Epithelial cell of proximal tubule (primary cell): ENCODE measurements around the gene MXD3. TPM values are rescaled to one million over a fixed set of nuclear protein-coding genes. Genes with fewer than 3 reads are reported as not detected.

ENCODE experiments used
- DNase-seq: peaks from one replicate; pipeline ENCODE4 v3.0.0-alpha.2; 2011; ENCODE audit warnings: low read depth
- H3K4me3 ChIP-seq: 2 replicates; pipeline ENCODE4 v1.5.1; 2011; ENCODE audit warnings: low read depth, mild to moderate bottlenecking, low read length
- CTCF ChIP-seq: conservative IDR thresholded peaks from 2 replicates; pipeline ENCODE4 v1.5.1; 2012; ENCODE audit warnings: low read depth, mild to moderate bottlenecking, low read length
- total RNA-seq: library from RNA; depleted of rRNA; stranded (reverse); fragments of >200 nt; gene quantifications from 2 replicates; pipeline ENCODE4 v1.2.3, GENCODE V29; 2015

Gene MXD3
- total RNA-seq, 1 donor from 2014 or later: 41.9 TPM

DNA sequence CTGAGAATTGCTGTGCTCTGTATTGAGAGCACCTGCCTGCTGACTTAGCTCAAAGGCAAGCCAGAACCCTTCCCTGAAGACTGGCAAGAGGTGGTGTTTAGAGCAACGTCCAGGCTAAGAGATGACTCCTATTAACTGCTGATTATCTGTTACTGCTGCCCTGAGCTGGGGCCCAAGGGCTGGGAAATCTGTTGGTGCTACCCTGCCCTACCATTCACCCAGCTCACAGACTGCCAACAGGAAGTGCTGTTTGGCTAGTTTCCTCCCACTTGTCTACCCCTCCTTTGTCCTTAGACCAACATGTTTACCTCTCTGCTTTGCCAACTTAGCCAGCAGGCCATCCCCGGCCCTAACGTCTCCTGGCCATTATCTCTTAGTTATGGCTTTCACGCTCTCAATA, 15.1 kb downstream of the MXD3 start:
- no peak for TF ChIP-seq CTCF
- no peak overlapping the region for H3K4me3 ChIP-seq
- no peak for DNase-seq

GRCh38 chr5:177295924-177296323, 15.8 kb downstream of the MXD3 start:
- H3K4me3 ChIP-seq: no peak overlapping the region
- no peak for TF ChIP-seq CTCF
- no peak for DNase-seq

- no peak for TF ChIP-seq CTCF
- H3K4me3 ChIP-seq: no peak overlapping the region
- no peak for DNase-seq
These were observed 17.1 kb downstream of the MXD3 start for GRCh38 chr5:177294632-177295031.

DNA sequence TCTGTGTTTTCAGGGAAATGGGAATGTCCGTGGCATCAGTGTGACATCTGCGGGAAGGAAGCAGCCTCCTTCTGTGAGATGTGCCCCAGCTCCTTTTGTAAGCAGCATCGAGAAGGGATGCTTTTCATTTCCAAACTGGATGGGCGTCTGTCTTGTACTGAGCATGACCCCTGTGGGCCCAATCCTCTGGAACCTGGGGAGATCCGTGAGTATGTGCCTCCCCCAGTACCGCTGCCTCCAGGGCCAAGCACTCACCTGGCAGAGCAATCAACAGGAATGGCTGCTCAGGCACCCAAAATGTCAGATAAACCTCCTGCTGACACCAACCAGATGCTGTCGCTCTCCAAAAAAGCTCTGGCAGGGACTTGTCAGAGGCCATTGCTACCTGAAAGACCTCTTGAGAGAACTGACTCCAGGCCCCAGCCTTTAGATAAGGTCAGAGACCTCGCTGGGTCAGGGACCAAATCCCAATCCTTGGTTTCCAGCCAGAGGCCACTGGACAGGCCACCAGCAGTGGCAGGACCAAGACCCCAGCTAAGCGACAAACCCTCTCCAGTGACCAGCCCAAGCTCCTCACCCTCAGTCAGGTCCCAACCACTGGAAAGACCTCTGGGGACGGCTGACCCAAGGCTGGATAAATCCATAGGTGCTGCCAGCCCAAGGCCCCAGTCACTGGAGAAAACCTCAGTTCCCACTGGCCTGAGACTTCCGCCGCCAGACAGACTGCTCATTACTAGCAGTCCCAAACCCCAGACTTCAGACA, 17.7 kb downstream of the MXD3 start:
- H3K4me3 ChIP-seq: no peak overlapping the region
- TF ChIP-seq CTCF: no peak
- DNase-seq: no peak

- no peak for TF ChIP-seq CTCF
- DNase-seq: no peak
- H3K4me3 ChIP-seq: no peak overlapping the region
These were observed 20.0 kb downstream of the MXD3 start for GRCh38 chr5:177291735-177292134.

GRCh38 chr5:177290816-177291596, 20.7 kb downstream of the MXD3 start:
- TF ChIP-seq CTCF: no peak
- H3K4me3 ChIP-seq: no peak overlapping the region
- DNase-seq: no peak
